Pulmonary artery endothelial cell (primary cell): ENCODE data around the gene TMEM219. TPM values are rescaled to one million over a fixed set of nuclear protein-coding genes. Genes with fewer than 3 reads are reported as not detected.
"Not testable (repeated sequence)": the region's sequence is repeated elsewhere in the genome, so short reads cannot be mapped to it uniquely, and the experiment has no call there.

Experiments
- DNase-seq: peaks from one replicate; pipeline ENCODE4 v3.0.0-alpha.2; 2011; ENCODE audit warnings: low read depth, low spot score
- total RNA-seq: library from RNA; depleted of rRNA; stranded (reverse); fragments of >200 nt; gene quantifications from 2 replicates; pipeline ENCODE4 v1.2.3, GENCODE V29; 2014

The TMEM219 gene, protein sequence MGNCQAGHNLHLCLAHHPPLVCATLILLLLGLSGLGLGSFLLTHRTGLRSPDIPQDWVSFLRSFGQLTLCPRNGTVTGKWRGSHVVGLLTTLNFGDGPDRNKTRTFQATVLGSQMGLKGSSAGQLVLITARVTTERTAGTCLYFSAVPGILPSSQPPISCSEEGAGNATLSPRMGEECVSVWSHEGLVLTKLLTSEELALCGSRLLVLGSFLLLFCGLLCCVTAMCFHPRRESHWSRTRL
- total RNA-seq: 75.9 and 80.9 TPM in 2 replicates

GRCh38 chr16:29961479-29962343 lies at the start of gene TMEM219:
Gene TMEM219, plus strand, starts transcription at chr16:29962079. Its CDS starts 1,065 bp downstream, at chr16:29963144.
- no peak for DNase-seq

DNA sequence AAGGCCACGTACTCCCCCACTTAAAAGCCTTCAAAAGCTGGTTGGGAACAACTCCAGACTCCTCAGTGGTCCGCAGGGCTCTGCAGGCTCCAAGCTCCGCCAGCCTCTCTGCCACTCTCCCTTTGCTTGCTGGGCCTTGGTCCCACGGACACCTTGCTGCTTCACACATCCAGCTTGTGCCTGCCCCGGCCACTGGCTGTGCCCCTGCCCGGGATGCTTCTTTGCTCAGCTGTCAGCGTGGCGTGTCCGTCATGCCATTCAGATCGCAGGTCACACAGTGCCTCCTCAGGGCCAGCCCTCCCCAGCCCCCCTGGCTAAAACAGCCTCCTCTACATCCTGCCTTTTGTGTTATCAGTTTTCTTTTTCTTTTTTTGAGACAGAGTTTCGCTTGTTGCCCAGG lies 49.8 kb upstream of the TMEM219 start:
- no peak for DNase-seq

- DNase-seq: no peak
Observed at GRCh38 chr16:29913514-29913913, 48.4 kb upstream of the TMEM219 start.

DNA sequence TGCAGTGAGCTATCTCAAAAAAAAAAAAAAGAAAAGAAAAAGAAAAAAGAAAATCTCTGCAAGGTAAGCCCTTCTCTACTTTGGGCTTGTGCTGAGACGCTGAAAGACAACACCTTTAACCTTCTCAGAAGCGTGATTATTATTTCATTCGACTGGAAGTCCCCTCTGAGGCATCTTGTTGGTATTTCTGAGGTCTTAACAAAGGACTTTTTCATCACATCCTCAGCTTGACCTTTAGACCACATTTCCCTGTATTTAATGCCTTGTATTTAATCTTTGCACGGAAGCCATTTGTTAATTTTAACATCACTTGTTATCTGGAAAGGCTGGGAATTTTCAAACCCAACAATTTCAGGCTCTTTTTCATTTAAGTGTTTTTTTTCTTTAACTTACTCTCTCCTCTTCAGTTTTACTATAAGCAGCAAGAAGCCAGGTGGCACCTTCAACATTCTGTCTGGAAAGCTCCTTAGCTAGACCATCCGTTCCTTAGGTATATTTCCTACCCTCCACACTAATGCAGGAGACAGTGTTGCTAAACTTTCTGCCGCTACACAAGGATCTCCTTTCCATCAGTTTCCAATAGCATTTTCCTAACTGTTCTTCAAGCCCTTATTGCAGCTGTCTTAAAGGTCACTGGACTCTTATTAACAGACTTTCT lies 46.2 kb upstream of the TMEM219 start:
- peak; percentile 55 for DNase-seq

DNA sequence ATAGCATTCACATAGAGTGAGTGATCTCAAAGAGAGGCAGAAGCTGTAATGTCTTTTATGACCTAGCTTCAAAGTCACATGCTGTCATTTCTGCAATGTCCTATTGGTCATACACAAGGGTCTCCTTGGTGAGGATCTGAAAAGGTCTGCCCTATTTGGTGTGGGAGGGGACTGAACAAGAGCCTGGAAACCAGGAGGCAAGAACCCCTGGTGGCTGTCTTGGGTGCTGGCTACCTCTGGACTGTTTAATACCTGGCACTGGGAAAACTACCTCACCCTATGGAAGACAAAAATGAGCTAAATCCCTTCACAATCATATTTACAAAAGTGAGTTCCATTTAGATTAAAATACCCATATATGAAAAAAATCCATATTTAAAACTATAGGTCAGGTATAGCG lies 44.9 kb upstream of the TMEM219 start:
- no peak for DNase-seq

DNA sequence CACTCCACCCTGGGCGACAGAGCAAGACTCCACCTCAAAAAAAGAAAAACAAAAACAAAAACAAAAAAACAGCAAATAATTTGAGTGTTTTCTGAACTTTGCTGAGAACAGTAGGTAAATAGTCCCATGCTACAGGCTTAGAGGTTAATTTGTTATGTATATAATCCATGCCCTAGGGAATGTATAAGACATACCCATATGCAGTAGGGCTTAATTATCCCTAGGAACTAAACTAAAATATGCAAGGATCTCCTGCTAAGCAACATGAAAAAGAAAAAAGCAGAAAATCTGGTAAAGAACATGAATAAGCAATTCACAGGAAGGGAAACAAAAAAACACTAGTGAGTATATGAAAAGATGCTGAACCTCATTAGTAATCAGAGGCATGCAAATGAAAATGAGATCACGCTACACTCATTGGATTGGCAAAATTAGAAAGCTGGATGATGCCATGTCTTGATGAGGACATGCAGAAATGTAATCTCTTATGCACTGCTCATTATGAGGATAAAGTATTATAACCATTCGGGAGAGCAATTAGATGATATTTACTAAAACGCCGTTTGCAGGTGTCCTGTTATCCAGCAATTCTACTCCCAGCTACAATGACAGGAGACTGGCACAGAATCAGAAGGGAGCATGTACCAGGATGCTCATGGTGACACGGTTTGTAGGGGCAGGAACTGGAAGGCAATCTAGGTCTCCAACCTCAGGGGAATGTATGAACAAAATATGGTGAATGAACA lies 41.4 kb upstream of the TMEM219 start:
- DNase-seq: no peak

GRCh38 chr16:29921034-29921385 lies 40.9 kb upstream of the TMEM219 start:
- DNase-seq: no peak

GRCh38 chr16:29922326-29922725 lies 39.6 kb upstream of the TMEM219 start:
- no peak for DNase-seq

DNA sequence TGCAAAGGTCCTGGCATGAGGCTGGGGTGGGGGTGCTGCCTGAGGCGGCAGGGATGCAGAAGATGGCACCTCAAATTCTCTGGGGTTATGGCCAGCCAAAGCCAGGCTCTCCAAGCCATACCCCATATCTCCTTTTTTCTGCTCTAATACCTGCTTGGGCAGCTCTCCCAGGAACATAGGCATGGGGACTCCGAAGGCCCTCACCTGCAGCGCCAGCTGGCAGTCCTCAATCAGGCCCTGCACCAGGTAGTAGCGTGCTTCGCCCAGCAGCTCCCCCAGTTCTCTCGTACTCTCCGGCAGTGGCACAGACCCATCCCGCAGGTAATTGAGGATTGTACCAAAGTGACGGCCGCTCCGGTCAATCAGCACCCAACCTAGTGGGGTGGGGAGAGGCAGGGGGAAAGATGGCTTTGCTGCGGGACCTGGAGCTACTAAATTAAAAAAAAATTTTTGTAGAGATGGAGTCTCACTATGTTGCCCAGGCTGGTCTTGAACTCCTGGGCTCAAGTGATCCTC lies 38.8 kb upstream of the TMEM219 start:
- DNase-seq: no peak

DNA sequence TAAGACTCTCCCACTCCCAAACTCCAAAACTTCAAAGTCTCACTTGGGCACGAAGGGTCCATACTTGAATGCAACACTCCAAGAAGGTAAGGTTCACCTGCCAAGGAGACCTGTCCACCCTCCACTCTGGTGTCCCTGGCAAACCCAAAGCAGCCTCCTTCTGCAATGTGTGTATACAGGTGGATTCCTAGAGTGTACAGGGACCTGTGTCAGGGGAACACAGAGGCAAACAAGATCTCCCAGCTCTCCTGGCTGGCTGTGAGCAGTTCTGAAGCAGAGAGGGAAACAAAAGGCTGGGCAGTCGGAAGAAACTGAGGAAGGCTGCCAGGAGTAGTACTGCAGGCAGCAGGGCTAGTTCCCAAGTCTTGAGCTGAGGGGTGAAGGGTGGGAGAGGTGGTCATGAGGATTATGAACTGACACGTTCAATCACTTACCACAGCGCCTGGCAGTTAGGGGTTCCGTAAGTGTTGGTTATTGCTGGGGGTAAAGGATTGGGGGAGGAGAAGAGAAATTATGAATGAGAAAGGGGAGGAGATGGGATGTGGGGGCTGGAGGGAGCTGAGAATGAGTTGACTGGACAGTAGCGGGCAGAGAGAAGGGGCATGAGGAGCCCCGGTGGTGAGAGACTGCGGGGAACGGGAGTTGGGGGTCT lies 36.6 kb upstream of the TMEM219 start:
- no peak for DNase-seq

DNA sequence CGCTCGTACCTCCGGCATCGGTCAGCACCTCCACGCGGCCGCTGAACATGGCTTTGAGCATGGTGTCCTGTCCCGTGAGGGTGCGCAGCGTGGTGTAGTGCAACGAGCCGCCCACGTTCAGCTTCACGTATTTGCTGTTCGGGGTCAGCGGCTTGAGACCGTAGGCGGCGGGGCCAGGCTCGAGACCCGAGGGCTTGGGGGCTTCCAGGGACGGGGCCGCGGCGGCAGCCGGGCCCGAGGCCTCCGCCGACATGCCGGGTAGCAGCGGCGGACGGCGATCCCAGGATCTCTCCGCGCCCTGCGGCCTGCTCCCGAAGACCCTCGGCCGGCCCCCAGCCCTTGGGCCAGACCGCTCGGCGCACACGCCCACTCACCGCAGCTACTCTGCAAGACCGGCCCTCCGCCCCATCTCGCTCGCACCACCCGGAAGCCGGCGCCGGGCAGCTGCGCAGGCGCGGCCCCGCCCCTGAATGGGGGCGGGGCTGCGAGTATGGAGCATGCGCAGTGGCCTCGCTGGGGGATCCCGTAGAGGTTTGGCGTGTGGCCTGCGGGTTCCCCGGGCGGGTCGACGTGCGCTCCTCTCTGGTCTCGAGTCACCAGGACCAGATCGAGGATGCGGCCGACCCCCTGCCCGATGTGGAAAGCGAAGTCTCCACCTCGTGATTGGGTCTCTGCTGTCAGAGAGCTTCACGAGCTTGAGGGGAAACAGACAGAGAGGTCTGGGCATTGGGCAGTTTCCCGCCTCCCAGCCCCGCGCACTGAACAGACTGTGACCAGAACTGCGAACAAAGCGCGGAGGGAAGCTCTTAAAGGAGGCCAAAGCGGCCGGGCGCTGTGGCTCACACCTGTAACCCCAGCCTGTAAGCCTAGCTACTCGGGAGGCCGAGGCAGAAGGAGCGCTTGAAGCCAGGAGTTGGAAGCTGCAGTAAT lies 35.8 kb upstream of the TMEM219 start, which contains the start of gene KCTD13:
KCTD13 (minus strand) TSS at position 446 of the 930 bp plus-strand sequence; CDS start at position 253, 193 bp downstream.
- DNase-seq: no peak

GRCh38 chr16:29926711-29927052 lies 35.2 kb upstream of the TMEM219 start:
- no peak for DNase-seq

- DNase-seq: no peak
Observed at GRCh38 chr16:29927070-29927905, 34.6 kb upstream of the TMEM219 start.

DNA sequence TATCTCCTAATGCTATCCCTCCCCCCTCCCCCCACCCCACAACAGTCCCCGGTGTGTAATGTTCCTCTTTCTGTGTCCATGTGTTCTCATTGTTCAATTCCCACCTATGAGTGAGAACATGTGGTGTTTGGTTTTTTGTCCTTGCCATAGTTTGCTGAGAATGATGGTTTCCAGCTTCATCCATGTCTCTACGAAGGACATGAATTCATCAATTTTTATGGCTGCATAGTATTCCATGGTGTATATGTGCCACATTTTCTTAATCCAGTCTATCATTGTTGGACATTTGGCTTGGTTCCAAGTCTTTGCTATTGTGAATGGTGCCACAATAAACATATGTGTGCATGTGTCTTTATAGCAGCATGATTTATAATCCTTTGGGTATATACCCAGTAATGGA lies 30.1 kb upstream of the TMEM219 start:
- not testable (repeated sequence) for DNase-seq

GRCh38 chr16:29940656-29941055 lies 21.2 kb upstream of the TMEM219 start:
- no peak for DNase-seq

DNA sequence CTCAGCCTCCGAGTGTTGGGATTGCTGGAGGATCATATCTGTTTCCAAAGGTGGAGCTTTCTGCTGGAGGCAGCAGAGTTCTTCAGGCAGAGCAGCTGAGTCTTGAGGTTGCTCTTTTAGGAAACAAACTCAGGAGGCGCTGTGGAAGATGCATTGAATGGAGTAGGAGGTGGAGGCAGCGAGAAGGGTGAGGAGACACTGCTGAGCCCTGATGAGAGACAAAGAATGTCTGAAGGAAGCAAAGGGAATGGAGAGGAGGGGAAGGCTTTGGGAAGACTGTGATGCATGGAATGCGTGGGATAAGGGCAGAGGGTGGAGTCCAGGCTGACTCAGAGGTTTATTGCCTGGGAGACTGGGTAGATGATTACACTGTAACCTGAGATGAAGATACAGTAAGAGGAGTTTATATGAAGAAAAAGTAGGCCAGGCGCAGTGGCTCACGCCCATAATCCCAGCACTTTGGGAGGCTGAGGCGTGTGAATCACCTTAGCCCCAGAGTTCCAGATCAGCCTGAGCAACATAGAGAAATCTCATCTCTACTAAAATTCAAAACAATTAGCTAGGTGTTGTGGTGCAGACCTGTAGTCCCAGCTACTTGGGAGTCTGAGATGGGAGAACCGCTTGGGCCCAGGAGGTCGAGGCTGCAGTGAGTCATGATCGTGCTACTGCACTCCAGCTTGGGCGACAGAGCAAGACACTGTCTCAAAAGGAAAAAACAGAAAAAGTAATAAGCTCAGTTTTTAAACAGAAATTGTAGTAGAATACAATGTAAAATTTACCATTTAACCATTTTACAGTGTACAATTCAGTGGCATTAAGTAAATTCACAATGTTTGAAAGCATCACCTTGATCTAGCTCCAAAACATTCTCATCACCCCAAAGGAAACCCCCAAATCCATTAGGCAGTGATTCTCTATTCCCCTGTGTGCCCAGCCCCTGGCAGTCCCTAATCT lies 17.8 kb upstream of the TMEM219 start:
- DNase-seq: no peak

DNA sequence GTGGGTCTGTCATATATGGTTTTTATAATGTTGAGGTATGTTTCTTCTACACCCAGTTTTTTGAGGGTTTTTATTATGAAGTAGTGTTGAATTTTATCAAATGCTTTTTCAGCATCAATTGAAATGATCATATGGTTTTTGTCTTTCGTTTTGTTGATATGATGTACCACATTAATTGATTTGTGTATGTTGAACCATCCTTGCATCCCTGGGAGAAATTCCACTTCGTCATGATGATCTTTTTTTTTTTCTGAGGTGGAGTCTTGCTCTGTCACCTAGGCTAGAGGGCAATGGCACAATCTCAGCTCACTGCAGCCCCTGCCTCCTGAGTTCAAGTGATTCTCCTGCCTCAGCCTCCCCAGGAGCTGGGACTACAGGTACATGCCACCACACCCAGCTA lies 14.0 kb upstream of the TMEM219 start:
- DNase-seq: no peak
